ENCODE data around the gene IRAK1. TPM values are rescaled to one million over a fixed set of nuclear protein-coding genes. Genes with fewer than 3 reads are reported as not detected.
A peak's percentile ranks its signal among the peaks of the same experiment; 100 is the strongest.

Gene IRAK1
- total and polyA plus RNA-seq, 9 of the 15 experiments (the other 6 are each of a cell fraction or from before 2014, with no cell fraction given): 11.6 to 261 (median 91.6) TPM

DNA sequence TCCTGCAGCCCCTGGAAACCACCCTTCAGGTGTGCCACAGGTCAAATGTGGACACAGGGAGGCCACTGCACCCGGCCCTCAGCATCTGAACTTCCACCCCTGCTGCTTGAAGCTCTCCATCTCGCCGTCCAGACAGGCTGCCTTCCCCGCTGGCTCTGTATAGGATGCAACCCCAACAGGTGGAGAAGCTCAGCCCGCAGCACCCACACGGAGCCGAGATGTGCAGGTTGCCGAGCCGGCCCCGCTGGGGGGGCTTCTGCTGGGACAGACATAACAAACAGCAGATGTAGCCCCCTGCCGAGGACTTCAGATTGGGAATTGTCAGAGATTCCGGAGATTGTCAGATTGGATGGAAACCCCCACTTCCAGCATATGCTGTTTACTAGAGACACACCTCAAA is 26.6 kb downstream of the IRAK1 start:
- H3K4me3 ChIP-seq: no peak overlapping the region
- H3K79me2 ChIP-seq (ENCODE audit: control insufficient read depth, insufficient read depth, low read length): no peaks in the 10 kb centered on the region
- no TSS peak for BruUV-seq (replicated peaks)
- H3K27ac ChIP-seq (ENCODE audit: extremely low read depth, low read depth, low read length): no peak overlapping the region
- H3K36me3 ChIP-seq (ENCODE audit: control insufficient read depth, insufficient read depth, low read length): no peaks in the 10 kb centered on the region
- no peaks in the 10 kb centered on the region for H3K9me3 ChIP-seq (replicated peaks; ENCODE audit: control insufficient read depth, insufficient read depth, low read depth, low read length)
- DNase-seq (ENCODE audit: extremely low read depth in 1 of 4, low spot score in 3 of 4): no peak
- no peak for FAIRE-seq
- no peak overlapping the region for H2AFZ ChIP-seq (ENCODE audit: low read depth, low read length)
- no peak for ATAC-seq
- H3K9me1 ChIP-seq (ENCODE audit: control insufficient read depth, insufficient read depth, low read length): no peaks in the 10 kb centered on the region
- no peak for TF ChIP-seq PHB (CRISPR knock-in tag; IDR thresholded peaks at IDR 0.05)
- TF ChIP-seq MBD2 (IDR thresholded peaks at IDR 0.05; ENCODE audit: borderline replicate concordance, low read depth): no peak
- TF ChIP-seq ZNF707 (CRISPR knock-in tag; conservative IDR thresholded peaks at IDR 0.05): no peak
- POLR2A ChIA-PET: interaction anchor here (0.6 to 1.0 kb wide), 2 partner anchors 17 to 28 kb away, joined by 3 read pairs; no protein-coding TSS in a partner anchor
- 80% methylated on average over 7 of the region's 12 CpGs for WGBS (ENCODE audit: insufficient coverage, low coverage, missing lambda C conversion rate)
- CTCF ChIA-PET (ENCODE audit: low intra/inter-chr PET ratio): no interaction called here
- in situ Hi-C loops (cut with MboI): no loop called here
- peak overlapping the region in 1 of 2 experiments; percentile 56; a peak in 1 of 4 replicates for H3K9ac ChIP-seq (ENCODE audit: insufficient read depth in 1 of 2, low read depth in 2 of 2, low read length in 2 of 2)
- no peak overlapping the region for H3K4me2 ChIP-seq (ENCODE audit: insufficient read depth, low read length)
- H3K4me1 ChIP-seq (replicated peaks in 1 of 2; ENCODE audit: control insufficient read depth in 2 of 2, insufficient read depth in 2 of 2, low read length in 2 of 2): peaks cover 0 to 15% of the 10 kb centered on the region in 2 experiments; a peak in 3 of 5 replicates
- H3K27me3 ChIP-seq (ENCODE audit: control insufficient read depth in 2 of 2, insufficient read depth in 2 of 2, low read length in 2 of 2): no peaks in the 10 kb centered on the region
- intact Hi-C loops (cut with micrococcal nuclease): no loop called here
- no peaks in the 10 kb centered on the region for H4K20me1 ChIP-seq (replicated peaks; ENCODE audit: control insufficient read depth, insufficient read depth, low read length)

DNA sequence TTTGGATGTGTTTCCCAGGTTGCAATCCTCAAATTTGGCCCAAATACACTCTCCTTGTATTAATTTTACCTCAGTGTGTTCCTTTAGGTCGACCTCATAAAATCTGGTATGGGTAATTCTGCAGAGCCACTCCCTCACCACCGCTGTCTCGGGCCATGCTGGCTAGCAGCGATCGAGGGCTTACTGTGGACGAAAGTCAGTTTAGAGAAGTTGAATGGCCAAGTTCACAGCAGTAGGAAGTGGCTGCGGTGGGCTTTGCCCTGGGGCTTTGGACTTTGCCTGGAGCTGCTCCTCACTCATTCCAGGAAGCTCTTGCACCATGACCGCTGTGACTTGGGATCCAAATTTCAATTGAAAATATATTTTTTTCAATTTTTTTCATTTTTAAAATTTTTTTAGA is 27.5 kb downstream of the IRAK1 start:
- ChIA-PET CTCF (ENCODE audit: low intra/inter-chr PET ratio) (no interaction called here), POLR2A (no interaction called here)
- DNase-seq (ENCODE audit: extremely low read depth in 1 of 4, low spot score in 3 of 4) (no peak), ATAC-seq (no peak), FAIRE-seq (no peak)
- TF ChIP-seq SLC30A9 (CRISPR knock-in tag; IDR thresholded peaks at IDR 0.05): no peak
- TF ChIP-seq, protein P1, sequence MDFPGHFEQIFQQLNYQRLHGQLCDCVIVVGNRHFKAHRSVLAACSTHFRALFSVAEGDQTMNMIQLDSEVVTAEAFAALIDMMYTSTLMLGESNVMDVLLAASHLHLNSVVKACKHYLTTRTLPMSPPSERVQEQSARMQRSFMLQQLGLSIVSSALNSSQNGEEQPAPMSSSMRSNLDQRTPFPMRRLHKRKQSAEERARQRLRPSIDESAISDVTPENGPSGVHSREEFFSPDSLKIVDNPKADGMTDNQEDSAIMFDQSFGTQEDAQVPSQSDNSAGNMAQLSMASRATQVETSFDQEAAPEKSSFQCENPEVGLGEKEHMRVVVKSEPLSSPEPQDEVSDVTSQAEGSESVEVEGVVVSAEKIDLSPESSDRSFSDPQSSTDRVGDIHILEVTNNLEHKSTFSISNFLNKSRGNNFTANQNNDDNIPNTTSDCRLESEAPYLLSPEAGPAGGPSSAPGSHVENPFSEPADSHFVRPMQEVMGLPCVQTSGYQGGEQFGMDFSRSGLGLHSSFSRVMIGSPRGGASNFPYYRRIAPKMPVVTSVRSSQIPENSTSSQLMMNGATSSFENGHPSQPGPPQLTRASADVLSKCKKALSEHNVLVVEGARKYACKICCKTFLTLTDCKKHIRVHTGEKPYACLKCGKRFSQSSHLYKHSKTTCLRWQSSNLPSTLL (IDR thresholded peaks at IDR 0.05): no peak
- TF ChIP-seq, protein P2, sequence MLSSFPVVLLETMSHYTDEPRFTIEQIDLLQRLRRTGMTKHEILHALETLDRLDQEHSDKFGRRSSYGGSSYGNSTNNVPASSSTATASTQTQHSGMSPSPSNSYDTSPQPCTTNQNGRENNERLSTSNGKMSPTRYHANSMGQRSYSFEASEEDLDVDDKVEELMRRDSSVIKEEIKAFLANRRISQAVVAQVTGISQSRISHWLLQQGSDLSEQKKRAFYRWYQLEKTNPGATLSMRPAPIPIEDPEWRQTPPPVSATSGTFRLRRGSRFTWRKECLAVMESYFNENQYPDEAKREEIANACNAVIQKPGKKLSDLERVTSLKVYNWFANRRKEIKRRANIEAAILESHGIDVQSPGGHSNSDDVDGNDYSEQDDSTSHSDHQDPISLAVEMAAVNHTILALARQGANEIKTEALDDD (IDR thresholded peaks at IDR 0.05): no peak
- TF ChIP-seq FOXP1 (CRISPR knock-in tag; IDR thresholded peaks at IDR 0.05): no peak
- TF ChIP-seq ZNF24 (IDR thresholded peaks at IDR 0.05): no peak
- no peak for TF ChIP-seq ZNF224 (CRISPR knock-in tag; IDR thresholded peaks at IDR 0.05)
- TF ChIP-seq TRIM24 (IDR thresholded peaks at IDR 0.05): no peak
- no peak for TF ChIP-seq TEAD2 (tag; IDR thresholded peaks at IDR 0.05)
- TF ChIP-seq POLR2B (IDR thresholded peaks at IDR 0.05; ENCODE audit: low read depth, partially characterized antibody): no peak
- TF ChIP-seq BHLHE40 (IDR thresholded peaks at IDR 0.05; ENCODE audit: low read length): no peak
- no peak for TF ChIP-seq XRCC5 (IDR thresholded peaks at IDR 0.05; ENCODE audit: low read depth, low read length)
- TF ChIP-seq, protein P3, sequence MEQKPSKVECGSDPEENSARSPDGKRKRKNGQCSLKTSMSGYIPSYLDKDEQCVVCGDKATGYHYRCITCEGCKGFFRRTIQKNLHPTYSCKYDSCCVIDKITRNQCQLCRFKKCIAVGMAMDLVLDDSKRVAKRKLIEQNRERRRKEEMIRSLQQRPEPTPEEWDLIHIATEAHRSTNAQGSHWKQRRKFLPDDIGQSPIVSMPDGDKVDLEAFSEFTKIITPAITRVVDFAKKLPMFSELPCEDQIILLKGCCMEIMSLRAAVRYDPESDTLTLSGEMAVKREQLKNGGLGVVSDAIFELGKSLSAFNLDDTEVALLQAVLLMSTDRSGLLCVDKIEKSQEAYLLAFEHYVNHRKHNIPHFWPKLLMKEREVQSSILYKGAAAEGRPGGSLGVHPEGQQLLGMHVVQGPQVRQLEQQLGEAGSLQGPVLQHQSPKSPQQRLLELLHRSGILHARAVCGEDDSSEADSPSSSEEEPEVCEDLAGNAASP (IDR thresholded peaks at IDR 0.05): no peak
- 78% methylated on average over 8 of the region's 8 CpGs for WGBS (ENCODE audit: insufficient coverage, low coverage, missing lambda C conversion rate)
- H2AFZ ChIP-seq (ENCODE audit: low read depth, low read length): no peak overlapping the region
- no peaks in the 10 kb centered on the region for H3K27me3 ChIP-seq (ENCODE audit: control insufficient read depth in 2 of 2, insufficient read depth in 2 of 2, low read length in 2 of 2)
- intact Hi-C loops (cut with micrococcal nuclease) (no loop called here), in situ Hi-C loops (cut with MboI) (no loop called here)
- no peaks in the 10 kb centered on the region for H3K9me1 ChIP-seq (ENCODE audit: control insufficient read depth, insufficient read depth, low read length)
- H3K9ac ChIP-seq (ENCODE audit: insufficient read depth in 1 of 2, low read depth in 2 of 2, low read length in 2 of 2): no peak overlapping the region
- no peaks in the 10 kb centered on the region for H3K36me3 ChIP-seq (ENCODE audit: control insufficient read depth, insufficient read depth, low read length)
- BruUV-seq (replicated peaks): no TSS peak
- no peaks in the 10 kb centered on the region for H3K79me2 ChIP-seq (ENCODE audit: control insufficient read depth, insufficient read depth, low read length)
- no peaks in the 10 kb centered on the region for H4K20me1 ChIP-seq (replicated peaks; ENCODE audit: control insufficient read depth, insufficient read depth, low read length)
- no peak overlapping the region for H3K27ac ChIP-seq (ENCODE audit: extremely low read depth, low read depth, low read length)
- no peaks in the 10 kb centered on the region for H3K9me3 ChIP-seq (replicated peaks; ENCODE audit: control insufficient read depth, insufficient read depth, low read depth, low read length)
- H3K4me1 ChIP-seq (replicated peaks in 1 of 2; ENCODE audit: control insufficient read depth in 2 of 2, insufficient read depth in 2 of 2, low read length in 2 of 2): peaks cover 0 to 18% of the 10 kb centered on the region in 2 experiments; a peak in 2 of 5 replicates
- H3K4me3 ChIP-seq: no peak overlapping the region
- H3K4me2 ChIP-seq (ENCODE audit: insufficient read depth, low read length): no peak overlapping the region
